ENCODE measurements around the gene IFT43. TPM values are rescaled to one million over a fixed set of nuclear protein-coding genes. Genes with fewer than 3 reads are reported as not detected.
A peak's percentile ranks its signal among the peaks of the same experiment; 100 is the strongest.
"Not testable (repeated sequence)": the region's sequence is repeated elsewhere in the genome, so short reads cannot be mapped to it uniquely, and the experiment has no call there.

The IFT43 gene
- total RNA-seq, 4 donors from 2014 or later: 24.5 to 412 (median 31.2) TPM

GRCh38 chr14:76006253-76006652 lies 20.7 kb downstream of the IFT43 start:
- 93 to 97% methylated on average over 1 to 2 of the region's 2 CpGs for WGBS, 2 donors (ENCODE audit: low coverage in 1 of 2)
- intact Hi-C loops (cut with DNase I; ENCODE audit: low total_unique reads): no loop called here

GRCh38 chr14:76007379-76007778 lies 21.8 kb downstream of the IFT43 start:
- intact Hi-C loops (cut with DNase I; ENCODE audit: low total_unique reads): no loop called here
- Histone ChIP-seq H3K36me3 (peaks cover 0 to 30% (median 6%) of the 10 kb centered on the region in 4 donors), H3K27me3 (no peaks in the 10 kb centered on the region), H3K27ac (no peak overlapping the region), H3K4me3 (no peak overlapping the region), H3K4me1 (peaks cover 0 to 6% (median 0%) of the 10 kb centered on the region in 4 donors), H3K9me3 (peaks cover 5 to 8% of the 10 kb centered on the region in 2 donors)
- TF ChIP-seq, protein P1, sequence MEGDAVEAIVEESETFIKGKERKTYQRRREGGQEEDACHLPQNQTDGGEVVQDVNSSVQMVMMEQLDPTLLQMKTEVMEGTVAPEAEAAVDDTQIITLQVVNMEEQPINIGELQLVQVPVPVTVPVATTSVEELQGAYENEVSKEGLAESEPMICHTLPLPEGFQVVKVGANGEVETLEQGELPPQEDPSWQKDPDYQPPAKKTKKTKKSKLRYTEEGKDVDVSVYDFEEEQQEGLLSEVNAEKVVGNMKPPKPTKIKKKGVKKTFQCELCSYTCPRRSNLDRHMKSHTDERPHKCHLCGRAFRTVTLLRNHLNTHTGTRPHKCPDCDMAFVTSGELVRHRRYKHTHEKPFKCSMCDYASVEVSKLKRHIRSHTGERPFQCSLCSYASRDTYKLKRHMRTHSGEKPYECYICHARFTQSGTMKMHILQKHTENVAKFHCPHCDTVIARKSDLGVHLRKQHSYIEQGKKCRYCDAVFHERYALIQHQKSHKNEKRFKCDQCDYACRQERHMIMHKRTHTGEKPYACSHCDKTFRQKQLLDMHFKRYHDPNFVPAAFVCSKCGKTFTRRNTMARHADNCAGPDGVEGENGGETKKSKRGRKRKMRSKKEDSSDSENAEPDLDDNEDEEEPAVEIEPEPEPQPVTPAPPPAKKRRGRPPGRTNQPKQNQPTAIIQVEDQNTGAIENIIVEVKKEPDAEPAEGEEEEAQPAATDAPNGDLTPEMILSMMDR (IDR thresholded peaks at IDR 0.05): no peak
- TF ChIP-seq POLR2AphosphoS5 (IDR thresholded peaks at IDR 0.05) (no peak), POLR2A (IDR thresholded peaks at IDR 0.05) (no peak), EP300 (IDR thresholded peaks at IDR 0.05; ENCODE audit: low read depth) (no peak)
- in situ Hi-C loops (cut with MboI; ENCODE audit: low pct_ligation_motif_present in 1 of 4, low pct_unique_long_range_greater_than_20kb in 1 of 4, low sequenced_read_pairs in 3 of 4): no loop called here
- WGBS, 2 donors (ENCODE audit: low coverage in 1 of 2): 90 to 100% methylated on average over 1 of the region's 1 CpG
- DNase-seq: no peak

More at GRCh38 chr14:76006253-76006652, 20.7 kb downstream of the IFT43 start:
- in situ Hi-C loops (cut with MboI; ENCODE audit: low pct_ligation_motif_present in 1 of 4, low pct_unique_long_range_greater_than_20kb in 1 of 4, low sequenced_read_pairs in 3 of 4): no loop called here
- Histone ChIP-seq H3K9me3 (peaks cover 5 to 8% of the 10 kb centered on the region in 2 donors), H3K36me3 (peaks cover 0 to 38% (median 6%) of the 10 kb centered on the region in 4 donors), H3K27ac (no peak overlapping the region), H3K27me3 (no peaks in the 10 kb centered on the region), H3K4me1 (no peaks in the 10 kb centered on the region), H3K4me3 (no peak overlapping the region)
- TF ChIP-seq POLR2A (IDR thresholded peaks at IDR 0.05) (no peak), POLR2AphosphoS5 (IDR thresholded peaks at IDR 0.05) (no peak), EP300 (IDR thresholded peaks at IDR 0.05; ENCODE audit: low read depth) (no peak)
- no peak for DNase-seq

- peaks cover 5 to 8% of the 10 kb centered on the region in 2 donors for H3K9me3 ChIP-seq
- H3K4me1 ChIP-seq: peaks cover 0 to 6% (median 0%) of the 10 kb centered on the region in 4 donors
- 100% methylated on average over 2 of the region's 2 CpGs; no CpG with 5 or more reads in 1 of the 2 donors for WGBS, 2 donors (ENCODE audit: low coverage in 1 of 2)
- TF ChIP-seq EP300 (IDR thresholded peaks at IDR 0.05; ENCODE audit: low read depth): no peak
- no peak overlapping the region for H3K27ac ChIP-seq
- H3K27me3 ChIP-seq: no peaks in the 10 kb centered on the region
- H3K36me3 ChIP-seq: peaks cover 0 to 28% (median 6%) of the 10 kb centered on the region in 4 donors
- no peak overlapping the region for H3K4me3 ChIP-seq
- intact Hi-C loops (cut with DNase I; ENCODE audit: low total_unique reads): no loop called here
- in situ Hi-C loops (cut with MboI; ENCODE audit: low pct_ligation_motif_present in 1 of 4, low pct_unique_long_range_greater_than_20kb in 1 of 4, low sequenced_read_pairs in 3 of 4): no loop called here
- DNase-seq: no peak
These were observed 22.3 kb downstream of the IFT43 start for GRCh38 chr14:76007852-76008251.

DNA sequence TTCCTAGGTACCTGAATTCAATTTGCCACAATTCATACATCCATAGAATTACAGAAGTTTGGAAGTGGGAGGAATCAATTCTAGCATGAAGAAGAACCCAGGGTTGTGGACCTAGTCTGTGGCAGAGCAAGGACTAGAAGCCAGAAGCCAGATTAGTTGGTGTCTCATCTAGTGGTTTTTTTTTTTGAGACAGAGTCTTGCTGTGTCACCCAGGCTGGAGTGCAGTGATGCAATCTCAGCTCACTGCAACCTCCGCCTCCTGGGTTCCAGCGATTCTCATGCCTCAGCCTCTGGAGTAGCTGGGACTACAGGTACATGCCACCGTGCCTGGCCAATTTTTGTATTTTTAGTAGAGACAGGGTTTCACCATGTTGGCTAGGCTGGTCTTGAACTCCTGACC lies 24.1 kb downstream of the IFT43 start:
- intact Hi-C loops (cut with DNase I; ENCODE audit: low total_unique reads); H3K4me1 ChIP-seq; H3K9me3 ChIP-seq; H3K27me3 ChIP-seq; H3K4me3 ChIP-seq; in situ Hi-C loops (cut with MboI; ENCODE audit: low pct_ligation_motif_present in 1 of 4, low pct_unique_long_range_greater_than_20kb in 1 of 4, low sequenced_read_pairs in 3 of 4); DNase-seq; H3K27ac ChIP-seq: not testable (repeated sequence)
- H3K36me3 ChIP-seq: peaks cover 0 to 23% (median 6%) of the 10 kb centered on the region in 4 donors
- 98 to 100% methylated on average over 3 of the region's 3 CpGs for whole genome bisulfite sequencing, 2 donors (ENCODE audit: low coverage in 1 of 2)

- Histone ChIP-seq H3K9me3 (no peaks in the 10 kb centered on the region), H3K36me3 (peaks cover 0 to 4% (median 0%) of the 10 kb centered on the region in 4 donors), H3K27ac (peak overlapping the region; percentile 44 to 55 (median 50)), H3K4me1 (peaks cover 0 to 6% (median 0%) of the 10 kb centered on the region in 4 donors), H3K4me3 (no peak overlapping the region), H3K27me3 (no peaks in the 10 kb centered on the region)
- intact Hi-C loops (cut with DNase I; ENCODE audit: low total_unique reads) (no loop called here), in situ Hi-C loops (cut with MboI; ENCODE audit: low pct_ligation_motif_present in 1 of 4, low pct_unique_long_range_greater_than_20kb in 1 of 4, low sequenced_read_pairs in 3 of 4) (no loop called here)
- TF ChIP-seq, protein P1 (IDR thresholded peaks at IDR 0.05): no peak
- TF ChIP-seq POLR2A (IDR thresholded peaks at IDR 0.05): no peak
- no peak for TF ChIP-seq POLR2AphosphoS5 (IDR thresholded peaks at IDR 0.05)
- TF ChIP-seq EP300 (IDR thresholded peaks at IDR 0.05; ENCODE audit: low read depth): no peak
- no peak for DNase-seq
These were observed 26.4 kb downstream of the IFT43 start for GRCh38 chr14:76011930-76012329.

DNA sequence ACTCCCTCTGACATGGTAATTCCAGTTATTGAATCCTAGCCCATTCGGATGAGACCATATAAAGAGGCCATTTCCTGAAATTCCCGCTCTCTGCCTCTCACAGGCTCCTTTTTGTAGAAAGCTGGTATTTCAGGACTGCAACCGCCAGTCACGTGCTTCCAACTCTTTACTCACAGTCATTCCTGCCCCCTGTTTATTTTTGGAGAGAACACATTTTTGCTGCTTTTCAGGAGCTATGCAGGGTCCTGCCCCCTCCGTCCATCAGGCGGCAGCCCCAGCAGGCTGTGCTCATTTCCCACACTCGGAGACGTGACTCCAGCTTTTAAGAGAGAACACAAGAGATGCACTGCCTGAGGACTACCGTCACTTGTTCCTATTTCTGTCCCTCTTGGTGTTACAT lies 26.8 kb downstream of the IFT43 start:
- Histone ChIP-seq H3K27ac (peak overlapping the region; percentile 44 to 55 (median 50)), H3K9me3 (no peaks in the 10 kb centered on the region), H3K4me1 (peaks cover 0 to 6% (median 0%) of the 10 kb centered on the region in 4 donors), H3K27me3 (no peaks in the 10 kb centered on the region), H3K36me3 (no peaks in the 10 kb centered on the region), H3K4me3 (no peak overlapping the region)
- intact Hi-C loops (cut with DNase I; ENCODE audit: low total_unique reads): no loop called here
- no peak for DNase-seq
- TF ChIP-seq, protein P1 (IDR thresholded peaks at IDR 0.05): no peak
- TF ChIP-seq POLR2AphosphoS5 (IDR thresholded peaks at IDR 0.05) (peak in 1 of 3 donors; percentile 30), POLR2A (IDR thresholded peaks at IDR 0.05) (no peak)
- 66 to 75% methylated on average over 9 of the region's 9 CpGs for WGBS, 2 donors (ENCODE audit: low coverage in 1 of 2)
- in situ Hi-C loops (cut with MboI; ENCODE audit: low pct_ligation_motif_present in 1 of 4, low pct_unique_long_range_greater_than_20kb in 1 of 4, low sequenced_read_pairs in 3 of 4): no loop called here

Data from transverse colon (tissue), 4 donors.